ENCODE measurements around the gene HLA-DRB1.
"Not testable (repeated sequence)": the region's sequence is repeated elsewhere in the genome, so short reads cannot be mapped to it uniquely, and the experiment has no call there.

Gene HLA-DRB1

DNA sequence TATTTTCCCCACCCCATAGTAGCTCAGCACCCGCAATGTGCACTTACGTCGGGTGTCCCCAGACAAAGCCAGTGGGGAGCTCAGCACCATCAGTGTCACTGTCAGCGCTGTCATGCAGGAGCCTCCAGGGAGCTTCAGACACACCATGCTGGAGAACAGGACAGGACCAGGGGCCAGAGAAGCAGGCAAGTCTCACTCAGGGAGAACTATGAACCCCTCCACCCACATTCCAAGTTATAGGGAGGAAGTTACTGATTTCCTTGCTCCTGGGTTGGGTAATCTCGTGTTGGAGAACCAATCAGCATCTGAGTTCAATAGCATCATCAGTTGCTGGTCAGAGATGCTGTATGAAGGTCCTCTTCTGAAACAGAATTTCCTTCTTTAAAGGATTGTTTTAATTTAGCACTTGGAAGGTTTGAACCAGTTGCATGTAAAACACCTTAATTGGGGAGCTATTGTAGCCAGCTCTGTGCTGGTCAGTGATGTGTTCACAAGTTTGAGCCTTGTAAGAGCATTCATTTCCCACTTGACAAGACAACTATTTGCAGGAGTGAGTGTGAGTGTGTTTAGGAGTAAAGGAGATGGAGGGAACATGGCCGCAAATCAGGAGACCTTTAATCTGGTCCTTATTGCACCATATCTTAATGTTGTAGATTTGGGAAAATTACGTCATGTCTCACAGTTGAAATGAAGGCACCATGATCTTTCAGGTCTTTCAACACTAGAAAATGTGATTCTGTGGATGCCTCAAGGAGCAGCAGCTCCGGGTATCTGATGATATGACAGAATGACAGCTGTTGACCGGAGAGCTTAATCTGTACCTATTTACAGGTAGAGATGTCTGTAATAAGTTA, at the start of gene HLA-DRB1:
Gene HLA-DRB1 (minus strand): TSS at position 253 of the 854 bp plus-strand sequence. CDS start 106 bp downstream, at position 147.
- DNase-seq: peak; percentile 33 to 86

DNA sequence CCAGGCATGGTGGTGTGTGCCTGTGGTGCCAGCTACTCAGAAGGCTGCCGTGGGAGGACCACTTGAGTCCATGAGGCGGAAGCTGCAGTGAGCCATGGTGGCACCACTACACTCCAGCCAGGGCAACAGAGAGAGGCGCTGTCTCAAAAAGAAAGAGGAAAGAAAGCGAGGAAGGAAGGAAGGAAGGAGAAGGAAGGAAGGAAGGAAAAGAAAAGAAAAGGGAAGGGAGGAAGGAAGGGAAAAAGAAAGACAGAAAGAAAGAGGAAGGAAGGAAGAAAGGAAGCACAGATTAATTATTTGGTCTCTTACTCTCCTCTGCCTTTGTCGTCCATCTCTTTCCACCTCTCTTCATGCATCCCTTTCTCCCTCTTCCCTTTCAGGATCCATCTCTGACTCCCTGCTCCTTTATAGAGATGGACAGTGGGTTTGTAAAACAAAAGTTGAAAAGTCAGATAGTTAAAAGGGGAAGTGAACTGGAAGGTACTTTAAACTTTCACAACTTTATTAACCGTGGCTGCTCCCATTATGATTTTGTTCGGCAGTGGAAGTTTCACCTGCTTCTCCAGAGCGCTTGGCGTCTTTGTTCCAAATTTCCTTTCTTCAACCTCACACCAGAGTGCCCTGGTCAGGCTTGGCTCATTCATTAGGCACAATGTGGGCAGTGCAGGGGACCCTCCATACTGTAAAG, 49.0 kb upstream of the HLA-DRB1 start:
- no peak for DNase-seq

DNA sequence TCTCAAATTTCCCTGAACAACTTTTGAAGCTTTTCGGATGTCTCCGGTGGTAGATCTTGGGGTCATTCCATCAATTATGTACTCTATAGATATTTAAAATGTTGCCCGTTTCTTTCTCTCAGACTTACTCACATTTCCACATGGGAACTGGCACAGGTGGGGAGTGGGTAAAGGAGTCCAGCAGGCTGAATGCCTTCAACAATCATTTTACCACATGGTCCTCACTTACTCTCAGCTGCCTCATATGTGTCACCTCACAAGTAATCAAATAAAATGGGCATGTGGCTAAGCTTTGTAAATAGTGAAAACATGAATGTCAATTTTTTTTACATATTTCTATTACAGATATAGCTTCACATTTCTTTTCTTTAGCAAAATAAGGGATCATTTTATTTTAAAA, 48.2 kb upstream of the HLA-DRB1 start:
- no peak for DNase-seq

DNA sequence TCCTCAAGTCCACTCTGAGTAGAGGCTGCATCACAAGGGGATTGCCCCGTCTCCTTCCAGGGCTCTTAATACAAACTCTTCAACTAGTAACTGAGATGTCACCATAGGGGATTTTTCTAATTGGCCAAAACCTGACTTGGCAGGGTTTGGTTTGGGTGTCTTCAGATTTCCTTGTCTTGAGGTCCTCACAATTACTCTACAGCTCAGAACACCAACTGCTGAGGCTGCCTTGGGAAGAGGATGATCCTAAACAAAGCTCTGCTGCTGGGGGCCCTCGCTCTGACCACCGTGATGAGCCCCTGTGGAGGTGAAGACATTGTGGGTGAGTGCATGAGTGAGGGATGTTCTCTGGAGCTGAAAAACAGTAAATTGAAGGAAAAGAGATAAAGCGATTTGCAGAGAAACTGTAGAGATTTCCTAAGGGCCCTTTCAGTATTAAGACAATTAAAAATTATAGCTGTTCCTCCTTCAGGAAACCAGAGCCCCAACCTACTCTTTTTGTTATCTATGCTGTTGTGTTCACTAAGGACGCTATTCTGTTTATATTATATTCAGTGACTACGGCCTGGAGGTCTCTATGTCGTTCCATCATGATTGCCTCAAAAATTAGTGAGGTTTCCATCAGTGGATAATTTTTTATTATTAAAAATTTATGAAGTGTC, 47.7 kb upstream of the HLA-DRB1 start, which contains the start of gene HLA-DQA1:
Gene HLA-DQA1 (plus strand): TSS at position 188 of the 662 bp plus-strand sequence. CDS start 53 bp downstream, at position 241.
- peak in 1 of 2 donors; percentile 76 for DNase-seq

DNA sequence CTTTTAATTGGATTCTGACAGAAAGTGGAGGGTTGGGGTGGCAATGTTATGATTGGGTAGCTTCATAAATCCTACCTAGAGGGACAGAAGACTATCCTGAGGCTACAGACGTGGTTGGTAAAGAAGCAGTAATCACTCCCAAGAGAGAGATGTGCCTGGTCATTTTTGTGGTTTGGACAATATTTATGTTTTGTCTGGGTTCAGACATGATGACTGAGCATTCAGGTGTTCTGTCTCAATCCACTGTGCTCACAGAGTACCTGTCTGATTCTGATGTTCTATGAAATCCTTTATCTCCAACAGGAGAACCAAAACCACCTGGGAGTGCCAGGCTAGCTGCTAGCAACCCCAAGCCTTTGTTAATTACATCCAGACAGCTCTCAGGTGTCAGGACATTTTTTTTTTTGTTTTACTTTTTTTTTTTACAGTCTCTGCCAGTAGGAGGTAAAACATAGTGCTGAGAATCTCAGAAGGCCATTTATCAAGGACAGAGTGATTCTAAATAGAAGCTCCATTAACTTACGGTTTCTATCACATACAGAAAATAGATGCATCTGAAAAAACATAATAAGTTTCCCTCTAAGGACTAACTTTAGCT, 46.0 kb upstream of the HLA-DRB1 start:
- no peak for DNase-seq

DNA sequence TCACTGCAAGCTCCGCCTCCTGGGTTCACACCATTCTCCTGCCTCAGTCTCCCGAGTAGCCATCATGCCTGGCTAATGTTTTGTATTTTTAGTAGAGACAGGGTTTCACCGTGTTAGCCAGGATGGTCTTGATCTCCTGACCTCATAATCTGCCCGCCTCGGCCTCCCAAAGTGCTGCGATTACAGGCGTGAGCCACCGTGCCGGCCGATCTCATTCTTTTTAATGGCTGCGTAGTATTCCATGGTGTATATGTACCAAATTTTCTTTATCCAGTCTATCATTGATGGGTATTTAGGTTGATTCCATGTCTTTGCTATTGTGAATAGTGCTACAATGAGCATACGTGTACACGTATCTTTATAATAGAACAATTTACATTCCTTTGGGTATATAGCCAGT, 40.1 kb upstream of the HLA-DRB1 start:
- not testable (repeated sequence) for DNase-seq

DNA sequence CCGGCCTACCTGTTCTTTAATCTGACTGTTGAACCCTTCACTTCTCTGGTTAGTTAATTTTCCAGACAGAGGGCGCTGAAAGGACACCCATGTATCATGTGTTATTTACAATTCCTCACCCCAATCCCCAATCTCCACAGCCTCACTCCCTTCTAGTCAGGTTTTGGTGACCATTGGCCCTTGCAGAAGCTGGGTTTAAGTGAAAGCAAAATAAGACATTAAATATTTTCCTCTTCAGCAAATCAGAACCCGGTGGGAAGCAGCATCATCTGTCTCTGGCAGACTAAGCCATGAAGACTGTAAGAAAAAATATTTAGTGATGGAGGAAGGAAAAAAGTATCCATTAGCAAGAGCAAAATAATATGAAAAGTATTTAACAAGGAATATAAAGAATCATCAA, 38.2 kb upstream of the HLA-DRB1 start:
- DNase-seq: peak in 1 of 2 donors; percentile 41

DNA sequence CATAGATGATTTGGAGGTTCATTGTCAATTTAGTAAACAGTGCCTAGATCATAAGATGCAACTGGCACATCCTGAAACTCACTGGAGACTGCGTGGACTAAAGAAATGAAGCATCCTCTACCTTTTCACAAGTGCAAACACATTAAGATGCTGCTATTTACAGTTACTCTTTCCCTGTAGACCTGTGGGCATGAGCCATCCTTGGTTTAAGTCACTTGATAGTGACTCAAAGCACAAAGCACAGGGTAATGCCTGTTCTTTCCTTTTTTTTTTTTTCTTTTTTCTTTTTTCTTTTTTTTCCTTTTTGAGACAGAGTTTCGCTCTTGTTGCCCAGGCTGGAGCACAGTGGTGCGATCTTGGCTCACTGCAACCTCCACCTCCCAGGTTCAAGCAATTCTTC, 37.6 kb upstream of the HLA-DRB1 start:
- DNase-seq: no peak

DNA sequence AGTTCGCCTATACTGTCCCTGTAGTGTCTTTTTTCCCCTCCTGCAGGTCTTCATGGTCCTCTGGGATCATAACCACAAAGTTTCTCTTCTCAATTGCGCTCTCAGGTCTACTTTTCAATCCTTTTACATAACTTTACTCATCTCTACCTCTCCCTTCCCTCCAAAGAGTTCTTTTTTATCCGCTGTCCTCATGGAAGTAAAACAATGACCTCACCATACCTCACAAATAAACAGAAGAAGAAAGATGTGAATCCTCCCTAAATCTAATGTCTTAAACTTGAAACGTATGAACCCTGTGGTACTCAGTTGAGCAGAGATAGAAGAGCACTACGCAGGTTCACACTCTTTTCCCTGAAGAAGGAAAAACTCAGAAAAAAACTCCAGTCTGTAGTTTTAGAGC, 35.5 kb upstream of the HLA-DRB1 start:
- DNase-seq: no peak

DNA sequence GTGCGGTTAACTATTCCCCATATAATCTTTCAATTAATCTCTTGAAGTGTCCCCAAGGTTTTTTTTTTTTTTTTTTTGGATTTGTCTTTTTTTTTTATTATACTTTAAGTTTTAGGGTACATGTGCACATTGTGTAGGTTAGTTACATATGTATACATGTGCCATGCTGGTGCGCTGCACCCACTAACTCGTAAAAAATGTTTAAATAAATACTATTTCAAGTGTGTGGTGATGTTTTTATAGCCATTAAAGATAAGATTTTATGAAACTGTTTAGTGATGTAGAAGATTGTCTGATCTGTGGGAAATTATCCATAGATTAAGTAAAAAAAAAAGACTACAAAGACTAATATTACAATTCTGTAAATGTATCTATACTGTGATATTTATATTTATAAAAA, 34.9 kb upstream of the HLA-DRB1 start:
- DNase-seq: no peak

DNA sequence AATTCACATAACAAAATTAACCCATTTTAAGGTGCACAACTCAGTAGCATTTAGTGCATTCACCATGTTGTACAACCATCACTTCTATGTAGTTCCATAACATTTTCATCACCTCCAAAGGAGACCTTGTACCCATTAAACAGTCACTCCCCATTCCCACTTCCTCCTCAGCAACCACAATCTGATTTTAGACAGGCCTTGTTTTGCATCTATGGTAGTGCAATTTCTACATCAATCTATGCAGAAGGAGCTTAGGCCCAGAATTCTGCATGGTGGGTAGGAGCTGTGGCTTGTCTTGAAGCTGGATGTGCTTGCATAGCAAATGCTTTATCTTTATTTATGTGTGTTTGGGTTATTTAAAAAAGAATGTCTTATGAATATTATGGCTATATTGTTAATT, 34.0 kb upstream of the HLA-DRB1 start:
- no peak for DNase-seq

DNA sequence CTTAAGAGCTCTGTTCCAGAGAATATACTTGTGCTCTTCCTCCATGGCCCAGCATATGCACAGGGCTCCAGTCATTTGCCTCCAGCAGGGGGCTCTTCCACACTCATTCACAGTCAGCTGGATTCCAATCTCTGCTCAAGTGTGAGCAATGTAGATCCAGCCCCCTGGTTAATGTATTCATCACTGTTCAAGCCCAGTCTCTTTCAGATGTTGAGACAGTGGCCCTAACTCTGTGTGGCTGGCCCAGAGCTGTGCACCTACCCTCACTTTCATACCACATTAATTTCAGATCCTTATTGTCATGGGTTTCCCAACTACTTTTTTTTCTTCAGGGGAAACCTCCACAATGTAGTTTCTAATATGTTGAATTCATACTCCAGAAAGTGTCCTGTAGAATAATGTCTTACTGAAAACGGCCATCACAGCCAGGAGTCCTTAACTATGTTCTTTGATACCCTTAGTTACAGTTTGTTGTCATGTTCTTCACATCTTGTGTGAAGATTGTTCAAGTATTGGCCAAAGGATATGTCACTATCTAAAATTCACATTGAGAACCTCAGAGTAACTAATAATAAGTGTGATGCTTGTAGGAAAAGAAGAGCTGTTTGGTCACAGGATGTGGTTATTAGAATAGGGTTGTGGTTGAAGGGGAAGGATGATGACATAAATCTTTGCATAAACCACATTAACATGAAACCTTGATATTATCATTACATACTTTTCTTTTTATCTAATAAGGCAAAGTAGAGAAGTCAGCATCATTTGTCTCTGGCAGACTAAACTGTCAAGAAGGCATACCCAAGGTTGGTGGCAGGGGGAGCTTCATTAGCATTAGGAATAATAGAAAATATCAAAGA, 33.1 kb upstream of the HLA-DRB1 start:
- peak in 1 of 2 donors; percentile 80 for DNase-seq

DNA sequence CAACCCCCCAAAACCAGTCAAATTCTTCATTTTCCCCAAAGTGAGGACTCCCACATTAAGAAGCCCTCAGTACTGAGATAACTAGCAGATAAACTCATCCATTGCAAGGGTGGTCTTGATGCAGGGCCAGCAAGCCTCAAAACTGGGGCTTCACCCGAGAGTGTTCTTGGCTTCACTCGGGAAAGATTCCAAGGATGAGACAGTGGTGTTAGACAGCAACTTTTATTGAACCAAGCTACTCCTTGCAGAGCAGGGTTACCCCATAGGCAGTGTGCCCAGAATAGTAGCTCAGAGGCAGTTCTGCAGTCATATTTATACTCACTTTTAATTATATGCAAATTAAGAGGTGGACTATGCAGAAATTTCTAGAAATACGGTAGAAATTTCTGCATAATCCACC, 31.7 kb upstream of the HLA-DRB1 start:
- no peak for DNase-seq

DNA sequence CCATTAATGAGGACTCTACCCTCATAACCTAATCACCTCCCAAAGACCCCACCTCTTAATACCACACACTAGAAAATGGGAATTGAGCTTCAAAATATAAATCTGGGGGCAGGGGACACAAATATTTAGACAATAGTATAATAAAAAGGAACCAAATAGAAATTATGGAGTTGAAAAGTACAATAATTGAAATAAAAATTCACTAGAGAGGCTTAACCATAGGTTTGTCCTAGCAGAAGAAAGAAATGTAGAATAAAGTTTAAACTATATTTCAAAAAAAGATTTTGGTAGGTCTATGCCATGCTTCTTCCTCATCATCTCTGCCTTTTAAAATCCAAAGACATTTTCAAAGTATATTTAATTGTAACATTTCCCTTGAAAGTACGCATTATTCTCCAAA, 28.1 kb upstream of the HLA-DRB1 start:
- DNase-seq: no peak

DNA sequence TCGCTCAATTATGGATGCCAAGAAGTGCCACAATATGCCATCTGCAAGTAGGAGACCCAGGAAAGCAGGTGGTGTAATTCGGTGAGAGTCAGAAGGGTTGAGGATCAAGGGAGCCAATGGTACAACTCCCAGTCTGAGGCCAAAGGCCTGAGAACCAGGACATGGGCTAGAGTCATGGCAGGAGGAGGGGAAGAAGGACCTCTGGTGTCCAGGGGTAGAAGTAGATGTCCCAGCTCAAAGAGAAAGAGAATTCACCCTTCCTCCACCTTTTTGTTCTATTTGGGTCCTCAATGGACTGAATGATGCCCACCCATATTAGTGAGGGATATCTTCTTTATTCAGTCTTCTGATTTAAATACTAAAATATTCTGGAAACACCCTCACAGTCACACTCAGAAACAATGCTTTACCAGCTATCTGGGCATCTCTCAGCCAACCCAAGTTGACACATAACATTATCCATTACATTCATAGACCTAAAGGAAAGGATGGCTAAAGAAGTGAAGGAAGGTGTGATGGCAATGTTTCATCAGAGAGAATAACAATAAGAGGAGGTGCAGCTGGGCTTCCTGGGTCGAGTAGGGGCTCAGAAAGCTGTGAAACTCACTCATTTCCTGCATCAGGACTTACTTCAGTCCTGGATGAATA, 26.4 kb upstream of the HLA-DRB1 start:
- no peak for DNase-seq

DNA sequence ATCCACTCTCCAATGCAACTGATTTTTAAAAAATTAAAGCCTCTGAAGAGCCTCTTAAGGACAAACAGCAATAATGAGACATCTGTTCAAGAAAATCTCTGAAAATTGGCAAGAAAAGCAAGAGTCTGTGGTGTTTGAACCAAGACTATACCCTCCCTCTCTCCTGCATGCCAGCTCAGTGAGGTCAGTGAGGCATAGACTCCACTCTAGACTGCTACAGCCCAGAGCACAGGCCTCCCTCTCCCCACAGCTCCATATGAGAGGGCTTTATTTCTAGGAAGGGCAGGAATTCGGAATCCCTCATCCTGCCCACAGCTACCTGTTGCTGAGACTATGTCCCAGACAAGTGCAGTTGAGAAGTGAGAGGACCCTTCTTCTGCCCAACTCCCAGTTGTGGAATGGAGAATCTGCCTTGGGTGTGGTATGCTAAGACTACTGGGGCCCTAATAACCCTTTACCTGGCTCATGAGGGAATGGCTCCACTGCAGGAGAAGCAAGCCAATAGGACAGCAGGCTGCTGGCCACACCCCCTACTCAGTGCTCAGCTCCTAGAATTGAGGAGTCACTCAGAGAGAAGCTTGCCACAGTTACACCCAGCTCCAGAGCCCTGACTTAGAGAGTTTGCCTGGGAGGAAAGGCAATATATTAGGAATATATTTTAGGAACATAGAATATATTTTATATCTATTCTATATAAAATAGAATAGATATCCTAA, 24.9 kb upstream of the HLA-DRB1 start:
- DNase-seq: no peak

DNA sequence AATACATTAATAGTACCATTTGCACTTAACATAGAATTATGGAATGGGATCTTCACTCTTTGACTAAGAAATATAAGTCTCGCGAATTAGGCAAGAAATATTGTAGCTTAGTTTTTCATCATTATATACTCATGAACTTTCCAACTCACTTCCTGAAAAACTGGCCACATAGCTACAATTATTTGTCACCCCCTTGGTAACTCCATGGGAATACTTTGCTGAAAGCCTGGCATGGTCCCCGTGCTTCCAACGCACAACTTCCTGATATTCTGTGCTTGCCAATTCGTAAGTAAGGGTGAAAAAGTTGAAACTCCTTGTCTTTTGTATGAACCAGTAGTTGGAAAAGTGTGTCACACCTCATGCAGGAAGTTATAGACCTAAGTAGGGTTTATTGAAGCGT, 23.8 kb upstream of the HLA-DRB1 start:
- no peak for DNase-seq

DNA sequence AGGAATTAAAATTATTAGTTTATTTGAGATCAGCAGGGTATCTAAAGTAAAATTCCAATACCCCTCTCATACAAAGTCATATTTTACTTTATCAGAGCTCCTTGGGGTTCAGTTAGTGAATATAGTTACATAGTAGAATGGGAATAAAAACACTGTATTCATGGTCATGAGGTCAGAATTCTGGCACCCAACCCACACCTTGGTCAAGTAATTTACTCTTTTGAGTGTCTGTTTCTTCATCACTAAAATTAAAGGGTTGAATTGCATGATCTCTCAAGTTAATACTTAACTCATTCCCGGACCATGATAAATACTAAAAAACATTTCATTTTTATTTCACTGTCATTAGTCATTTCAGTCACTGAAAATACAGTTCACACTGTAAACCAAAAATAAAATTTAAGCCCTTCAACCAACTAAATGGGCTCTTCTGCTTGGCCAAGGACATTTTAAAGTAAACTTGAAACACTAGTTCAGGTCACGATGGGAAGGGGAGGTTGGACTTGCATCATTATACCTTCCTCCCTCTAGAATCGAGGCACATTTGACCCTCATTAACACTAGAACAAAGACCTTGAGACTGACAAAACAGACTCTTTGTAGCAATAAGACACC, 21.1 kb upstream of the HLA-DRB1 start:
- DNase-seq: no peak

DNA sequence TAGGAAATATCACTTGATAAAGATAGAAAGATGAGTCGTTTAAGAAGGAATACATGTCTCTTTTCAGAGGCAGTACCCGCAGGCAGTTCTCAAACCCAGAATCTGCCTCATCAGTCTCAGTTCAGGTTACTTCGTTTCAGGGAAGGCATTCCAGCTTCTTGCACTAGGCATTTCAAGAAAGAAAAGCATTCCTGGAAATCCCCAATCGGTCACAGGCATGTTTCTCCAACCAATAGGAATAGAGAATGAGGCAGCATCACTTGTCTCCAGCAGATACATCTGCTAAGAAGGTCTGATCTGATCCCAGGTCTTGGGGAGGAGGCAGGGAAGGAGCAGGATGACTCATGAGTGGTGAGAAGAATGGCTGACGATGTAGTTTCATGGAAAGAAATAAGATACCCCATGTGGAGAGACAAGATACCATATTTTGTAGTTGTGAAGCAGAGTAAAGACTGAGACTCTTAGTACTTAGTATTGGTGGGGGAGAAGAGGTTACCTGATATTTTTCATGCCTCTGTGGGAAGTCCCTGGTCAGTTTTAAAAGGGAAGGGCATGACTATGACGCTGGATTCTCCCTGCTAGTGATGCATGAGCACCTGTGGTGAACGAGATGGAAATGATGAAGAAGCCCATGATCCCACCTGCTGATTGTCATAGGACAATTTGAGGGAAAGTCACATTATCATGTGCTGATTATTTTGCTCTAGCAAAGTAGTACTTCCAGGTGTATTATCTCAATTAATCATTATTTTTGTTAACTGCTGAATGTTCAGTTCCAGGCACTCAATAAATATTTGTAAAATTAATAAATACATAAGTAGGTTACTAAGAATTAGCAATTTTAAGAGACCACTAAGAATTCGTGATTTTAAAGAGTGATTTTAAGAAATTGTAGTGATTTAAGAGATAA, 20.3 kb upstream of the HLA-DRB1 start:
- DNase-seq: peak; percentile 16 to 93

DNA sequence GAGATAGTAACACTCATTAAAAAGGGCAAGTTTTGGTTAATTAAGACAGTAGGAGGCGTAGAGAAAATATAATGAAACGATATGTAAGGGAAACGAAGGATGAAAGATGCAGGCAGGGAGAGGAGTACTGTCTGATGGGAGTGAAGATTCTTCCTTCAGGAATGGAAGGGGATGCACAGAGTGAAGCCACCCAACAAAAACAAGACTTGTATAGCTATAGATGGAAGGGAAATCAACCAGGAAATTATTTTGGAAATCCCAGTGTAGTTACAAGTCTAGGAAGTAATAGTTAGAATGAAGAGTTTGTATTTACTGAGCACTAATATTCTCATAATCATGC, 19.7 kb upstream of the HLA-DRB1 start:
- DNase-seq: no peak

All from bone marrow (tissue), 2 donors.